Fibroblast of lung (primary cell): ENCODE data around the gene SPATC1L.

Experiments used
- EZH2 ChIP-seq: IDR thresholded peaks from 2 replicates; pipeline ENCODE4 v1.5.1; 2012; ENCODE audit warnings: low read length, control low read depth, mild to moderate bottlenecking; ENCODE audit errors: missing control alignments
- TF ChIP-seq, protein P1 (sequence below), 2 donors: IDR thresholded peaks in 1 of 2; conservative IDR thresholded peaks in 1 of 2; 1 replicate in 1 of 2; 2 replicates in 1 of 2; pipeline ENCODE4 v1.5.1; 2011 to 2012; ENCODE audit warnings: low read length in 2 of 2, control low read depth in 1 of 2, inconsistent platforms in 1 of 2, low read depth in 1 of 2, mild to moderate bottlenecking in 1 of 2

DNA sequence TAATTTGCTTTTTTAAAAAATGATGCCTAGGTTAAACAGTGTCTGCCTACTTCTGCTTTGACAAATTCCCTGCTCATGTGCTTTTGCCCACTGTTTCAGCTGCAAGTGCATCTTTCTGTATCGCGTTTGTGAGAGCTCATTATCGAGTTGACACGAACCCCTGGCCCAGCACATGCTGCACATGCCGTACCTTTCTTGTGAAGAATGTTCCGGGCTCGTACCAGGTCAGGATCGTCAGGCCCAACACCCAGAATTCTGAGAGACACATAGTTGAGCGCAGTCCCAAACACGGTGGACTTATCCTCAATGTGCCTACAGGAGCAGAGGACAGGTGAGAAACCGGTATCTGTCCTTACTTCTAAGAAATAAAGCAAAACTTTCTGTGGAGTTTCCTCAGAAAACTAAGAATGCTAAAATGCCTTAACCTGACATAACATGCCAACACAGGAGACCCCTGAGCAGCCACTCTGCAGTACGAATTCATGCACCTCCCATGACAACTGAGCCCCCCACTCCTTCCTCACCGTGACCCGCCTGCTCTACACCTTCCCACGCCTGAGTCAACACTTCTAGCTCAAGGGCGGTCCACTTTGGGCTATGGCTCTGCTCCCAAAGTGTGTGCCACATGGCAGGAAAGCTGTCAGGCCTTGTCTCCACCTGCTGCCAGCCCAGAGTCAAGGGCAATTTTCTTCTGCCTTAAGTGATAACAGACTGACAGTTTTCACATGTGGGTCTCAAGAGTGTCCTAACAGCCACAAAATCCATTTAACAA lies 37.6 kb upstream of the SPATC1L start:
- TF ChIP-seq, protein P1, sequence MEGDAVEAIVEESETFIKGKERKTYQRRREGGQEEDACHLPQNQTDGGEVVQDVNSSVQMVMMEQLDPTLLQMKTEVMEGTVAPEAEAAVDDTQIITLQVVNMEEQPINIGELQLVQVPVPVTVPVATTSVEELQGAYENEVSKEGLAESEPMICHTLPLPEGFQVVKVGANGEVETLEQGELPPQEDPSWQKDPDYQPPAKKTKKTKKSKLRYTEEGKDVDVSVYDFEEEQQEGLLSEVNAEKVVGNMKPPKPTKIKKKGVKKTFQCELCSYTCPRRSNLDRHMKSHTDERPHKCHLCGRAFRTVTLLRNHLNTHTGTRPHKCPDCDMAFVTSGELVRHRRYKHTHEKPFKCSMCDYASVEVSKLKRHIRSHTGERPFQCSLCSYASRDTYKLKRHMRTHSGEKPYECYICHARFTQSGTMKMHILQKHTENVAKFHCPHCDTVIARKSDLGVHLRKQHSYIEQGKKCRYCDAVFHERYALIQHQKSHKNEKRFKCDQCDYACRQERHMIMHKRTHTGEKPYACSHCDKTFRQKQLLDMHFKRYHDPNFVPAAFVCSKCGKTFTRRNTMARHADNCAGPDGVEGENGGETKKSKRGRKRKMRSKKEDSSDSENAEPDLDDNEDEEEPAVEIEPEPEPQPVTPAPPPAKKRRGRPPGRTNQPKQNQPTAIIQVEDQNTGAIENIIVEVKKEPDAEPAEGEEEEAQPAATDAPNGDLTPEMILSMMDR (conservative IDR thresholded peaks at IDR 0.05 in 1 of 2, IDR thresholded peaks at IDR 0.05 in 1 of 2; ENCODE audit: low read depth in 1 of 2, low read length in 2 of 2), result no peak
- TF ChIP-seq EZH2, result no peak
